Neural cell (in vitro differentiated cells): ENCODE results near the gene PVALB. TPM values are rescaled to one million over a fixed set of nuclear protein-coding genes. Genes with fewer than 3 reads are reported as not detected.
"Not testable (repeated sequence)": the region's sequence is repeated elsewhere in the genome, so short reads cannot be mapped to it uniquely, and the experiment has no call there.

Experiments used
- H2AFZ ChIP-seq: fragments of 200-600, 300-800 bp; sonication (generic), shearing (Covaris generic); 2 replicates; pipeline ENCODE4 v1.6.0; 2014; ENCODE audit warnings: low read depth, mild to moderate bottlenecking, antibody characterized with exemption, low read length, moderate library complexity
- H3F3A ChIP-seq: fragments of 200-600 bp; shearing (Covaris generic); 2 replicates; pipeline ENCODE4 v1.6.1; 2016; ENCODE audit warnings: mild to moderate bottlenecking, moderate library complexity, mixed read lengths, antibody characterized with exemption, low read length; ENCODE audit not compliant: insufficient read depth, poor library complexity, severe bottlenecking
- H3K27ac ChIP-seq: fragments of 200-600, 300-800 bp; sonication (generic), shearing (Covaris generic); 2 replicates; pipeline ENCODE4 v1.5.1; 2014; ENCODE audit warnings: mild to moderate bottlenecking, low read length, moderate library complexity
- H3K27me3 ChIP-seq: fragments of 300-800, 200-600 bp; sonication (generic), shearing (Covaris generic); 2 replicates; pipeline ENCODE4 v1.6.0; 2014; ENCODE audit warnings: mild to moderate bottlenecking, low read depth, low read length, moderate library complexity; ENCODE audit not compliant: insufficient read depth
- H3K36me3 ChIP-seq: fragments of 300-800, 200-600 bp; sonication (generic), shearing (Covaris generic); 2 replicates; pipeline ENCODE4 v1.5.1; 2014; ENCODE audit warnings: mild to moderate bottlenecking, antibody characterized with exemption, low read length, moderate library complexity; ENCODE audit not compliant: insufficient read depth
- H3K4me2 ChIP-seq: fragments of 300-800, 200-600 bp; sonication (generic), shearing (Covaris generic); 2 replicates; pipeline ENCODE4 v1.6.0; 2014; ENCODE audit warnings: mild to moderate bottlenecking, low read length
- H3K4me3 ChIP-seq: fragments of 300-800, 200-600 bp; sonication (generic), shearing (Covaris generic); 2 replicates; pipeline ENCODE4 v1.5.1; 2014; ENCODE audit warnings: mild to moderate bottlenecking, low read length, moderate library complexity
- H3K79me2 ChIP-seq: fragments of 200-600 bp; shearing (Covaris generic); replicated peaks from 2 replicates; pipeline ENCODE4 v1.6.0; 2014; ENCODE audit warnings: mild to moderate bottlenecking, low read length, moderate library complexity; ENCODE audit not compliant: insufficient read depth
- H3K9ac ChIP-seq: fragments of 300-800, 200-600 bp; sonication (generic), shearing (Covaris generic); 2 replicates; pipeline ENCODE4 v1.6.1; 2016; ENCODE audit warnings: mild to moderate bottlenecking, low read length, mixed read lengths
- H3K9me2 ChIP-seq: fragments of 200-600 bp; shearing (Covaris generic); 2 replicates; pipeline ENCODE4 v1.6.1; 2016; ENCODE audit warnings: mild to moderate bottlenecking, low read length, mixed read lengths; ENCODE audit not compliant: insufficient read depth
- H3K9me3 ChIP-seq: fragments of 200-600, 300-800 bp; sonication (generic), shearing (Covaris generic); 2 replicates; pipeline ENCODE4 v1.6.1; 2016; ENCODE audit warnings: mild to moderate bottlenecking, mixed run types, low read length, moderate library complexity, mixed read lengths
- H4K20me1 ChIP-seq: fragments of 200-600 bp; shearing (Covaris generic); 2 replicates; pipeline ENCODE4 v1.6.1; 2016; ENCODE audit warnings: mild to moderate bottlenecking, mixed run types; ENCODE audit not compliant: insufficient read depth
- EP300 ChIP-seq: fragments of 450-650 bp; conservative IDR thresholded peaks from 2 replicates; pipeline ENCODE4 v1.6.1; 2014; ENCODE audit warnings: antibody characterized with exemption, mild to moderate bottlenecking, moderate library complexity; ENCODE audit not compliant: poor library complexity, severe bottlenecking
- EZH2 ChIP-seq: fragments of 200-600, 300-800 bp; shearing (Covaris generic), sonication (generic); IDR thresholded peaks from 2 replicates; pipeline ENCODE4 v1.6.1; 2014; ENCODE audit warnings: antibody characterized with exemption, low read length, borderline replicate concordance, mild to moderate bottlenecking; ENCODE audit not compliant: insufficient read depth, poor library complexity, severe bottlenecking
- MXI1 ChIP-seq: fragments of 450-650 bp; conservative IDR thresholded peaks from 2 replicates; pipeline ENCODE4 v1.6.1; 2014; ENCODE audit warnings: antibody characterized with exemption, mild to moderate bottlenecking; ENCODE audit not compliant: poor library complexity, severe bottlenecking
- POLR2AphosphoS5 ChIP-seq: IDR thresholded peaks from 2 replicates; pipeline ENCODE4 v1.6.1; 2012
- RAD21 ChIP-seq: fragments of 450-650 bp; conservative IDR thresholded peaks from 2 replicates; pipeline ENCODE4 v1.6.1; 2014; ENCODE audit warnings: antibody characterized with exemption, mild to moderate bottlenecking, moderate library complexity
- SMC3 ChIP-seq: fragments of 450-650 bp; conservative IDR thresholded peaks from 2 replicates; pipeline ENCODE4 v1.6.1; 2014; ENCODE audit warnings: antibody characterized with exemption, mild to moderate bottlenecking, moderate library complexity; ENCODE audit not compliant: poor library complexity
- polyA plus RNA-seq: library from polyadenylated mRNA; depleted of rRNA; stranded (reverse); fragments of >200 nt; gene quantifications from 2 replicates; pipeline ENCODE4 v1.2.3, GENCODE V29; 2014
- TF ChIP-seq, protein P1 (sequence below): IDR thresholded peaks from 2 replicates; pipeline ENCODE4 v1.6.1; 2012; ENCODE audit warnings: borderline replicate concordance
- TF ChIP-seq, protein P2 (sequence below): fragments of 450-650 bp; IDR thresholded peaks from 2 replicates; pipeline ENCODE4 v1.5.1; 2014; ENCODE audit warnings: antibody characterized with exemption, mild to moderate bottlenecking, moderate library complexity; ENCODE audit not compliant: poor library complexity, severe bottlenecking

Gene PVALB
- polyA plus RNA-seq, 1 donor from 2014 or later: not detected

DNA sequence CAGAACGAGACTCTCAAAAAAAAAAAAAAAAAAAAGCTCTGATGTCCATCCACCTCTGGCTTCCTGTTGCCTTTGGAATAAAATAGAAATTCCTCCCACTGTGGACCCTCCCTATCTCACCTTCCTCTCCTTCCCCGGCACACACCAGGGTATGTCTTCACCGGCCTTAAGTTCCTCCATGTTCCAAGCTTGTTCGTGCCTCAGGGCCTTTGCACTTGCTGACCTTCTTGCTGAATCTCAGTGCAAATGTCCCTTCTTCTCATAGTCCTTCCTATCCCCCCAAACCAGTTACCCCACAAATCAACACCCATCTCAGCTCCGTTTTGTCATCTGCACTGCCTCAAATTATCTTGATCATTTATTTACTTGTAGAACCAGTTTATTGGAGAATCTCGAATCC is 61.5 kb downstream of the PVALB start:
- H3K27me3 ChIP-seq: no peaks in the 10 kb centered on the region
- no peak overlapping the region for H3K9ac ChIP-seq
- H4K20me1 ChIP-seq: no peaks in the 10 kb centered on the region
- no peaks in the 10 kb centered on the region for H3K9me2 ChIP-seq
- H3K9me3 ChIP-seq: no peaks in the 10 kb centered on the region
- H3K4me3 ChIP-seq: no peak overlapping the region
- no peaks in the 10 kb centered on the region for H3K79me2 ChIP-seq
- H2AFZ ChIP-seq: no peak overlapping the region
- H3F3A ChIP-seq: no peaks in the 10 kb centered on the region
- no peak for TF ChIP-seq RAD21
- TF ChIP-seq, protein P1, sequence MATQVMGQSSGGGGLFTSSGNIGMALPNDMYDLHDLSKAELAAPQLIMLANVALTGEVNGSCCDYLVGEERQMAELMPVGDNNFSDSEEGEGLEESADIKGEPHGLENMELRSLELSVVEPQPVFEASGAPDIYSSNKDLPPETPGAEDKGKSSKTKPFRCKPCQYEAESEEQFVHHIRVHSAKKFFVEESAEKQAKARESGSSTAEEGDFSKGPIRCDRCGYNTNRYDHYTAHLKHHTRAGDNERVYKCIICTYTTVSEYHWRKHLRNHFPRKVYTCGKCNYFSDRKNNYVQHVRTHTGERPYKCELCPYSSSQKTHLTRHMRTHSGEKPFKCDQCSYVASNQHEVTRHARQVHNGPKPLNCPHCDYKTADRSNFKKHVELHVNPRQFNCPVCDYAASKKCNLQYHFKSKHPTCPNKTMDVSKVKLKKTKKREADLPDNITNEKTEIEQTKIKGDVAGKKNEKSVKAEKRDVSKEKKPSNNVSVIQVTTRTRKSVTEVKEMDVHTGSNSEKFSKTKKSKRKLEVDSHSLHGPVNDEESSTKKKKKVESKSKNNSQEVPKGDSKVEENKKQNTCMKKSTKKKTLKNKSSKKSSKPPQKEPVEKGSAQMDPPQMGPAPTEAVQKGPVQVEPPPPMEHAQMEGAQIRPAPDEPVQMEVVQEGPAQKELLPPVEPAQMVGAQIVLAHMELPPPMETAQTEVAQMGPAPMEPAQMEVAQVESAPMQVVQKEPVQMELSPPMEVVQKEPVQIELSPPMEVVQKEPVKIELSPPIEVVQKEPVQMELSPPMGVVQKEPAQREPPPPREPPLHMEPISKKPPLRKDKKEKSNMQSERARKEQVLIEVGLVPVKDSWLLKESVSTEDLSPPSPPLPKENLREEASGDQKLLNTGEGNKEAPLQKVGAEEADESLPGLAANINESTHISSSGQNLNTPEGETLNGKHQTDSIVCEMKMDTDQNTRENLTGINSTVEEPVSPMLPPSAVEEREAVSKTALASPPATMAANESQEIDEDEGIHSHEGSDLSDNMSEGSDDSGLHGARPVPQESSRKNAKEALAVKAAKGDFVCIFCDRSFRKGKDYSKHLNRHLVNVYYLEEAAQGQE: no peak
- no peak for TF ChIP-seq EP300
- no peak for TF ChIP-seq POLR2AphosphoS5
- TF ChIP-seq, protein P2, sequence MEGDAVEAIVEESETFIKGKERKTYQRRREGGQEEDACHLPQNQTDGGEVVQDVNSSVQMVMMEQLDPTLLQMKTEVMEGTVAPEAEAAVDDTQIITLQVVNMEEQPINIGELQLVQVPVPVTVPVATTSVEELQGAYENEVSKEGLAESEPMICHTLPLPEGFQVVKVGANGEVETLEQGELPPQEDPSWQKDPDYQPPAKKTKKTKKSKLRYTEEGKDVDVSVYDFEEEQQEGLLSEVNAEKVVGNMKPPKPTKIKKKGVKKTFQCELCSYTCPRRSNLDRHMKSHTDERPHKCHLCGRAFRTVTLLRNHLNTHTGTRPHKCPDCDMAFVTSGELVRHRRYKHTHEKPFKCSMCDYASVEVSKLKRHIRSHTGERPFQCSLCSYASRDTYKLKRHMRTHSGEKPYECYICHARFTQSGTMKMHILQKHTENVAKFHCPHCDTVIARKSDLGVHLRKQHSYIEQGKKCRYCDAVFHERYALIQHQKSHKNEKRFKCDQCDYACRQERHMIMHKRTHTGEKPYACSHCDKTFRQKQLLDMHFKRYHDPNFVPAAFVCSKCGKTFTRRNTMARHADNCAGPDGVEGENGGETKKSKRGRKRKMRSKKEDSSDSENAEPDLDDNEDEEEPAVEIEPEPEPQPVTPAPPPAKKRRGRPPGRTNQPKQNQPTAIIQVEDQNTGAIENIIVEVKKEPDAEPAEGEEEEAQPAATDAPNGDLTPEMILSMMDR: no peak
- no peak for TF ChIP-seq MXI1
- TF ChIP-seq EZH2: no peak
- no peak for TF ChIP-seq SMC3
- H3K4me2 ChIP-seq: no peak overlapping the region
- no peak overlapping the region for H3K27ac ChIP-seq
- H3K36me3 ChIP-seq: no peaks in the 10 kb centered on the region

DNA sequence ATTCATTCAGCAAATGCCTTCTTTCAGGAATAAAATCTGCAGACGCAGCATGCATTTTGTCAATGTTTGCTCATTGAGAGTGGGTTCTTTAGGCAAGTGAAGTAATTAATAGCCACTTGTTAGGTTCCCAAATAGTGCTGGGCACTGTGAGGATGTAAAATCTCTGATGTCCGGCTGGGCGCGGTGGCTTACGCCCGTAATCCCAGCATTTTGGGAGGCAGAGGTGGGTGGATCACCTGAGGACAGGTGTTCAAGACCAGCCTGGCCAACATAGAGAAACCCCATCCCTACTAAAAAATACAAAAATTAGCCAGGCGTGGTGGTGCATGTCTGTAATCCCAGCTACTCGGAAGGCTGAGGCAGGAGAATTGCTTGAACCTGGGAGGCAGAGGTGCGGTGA is 62.0 kb downstream of the PVALB start:
- H2AFZ ChIP-seq, H4K20me1 ChIP-seq, H3K9me2 ChIP-seq, H3K79me2 ChIP-seq, H3K4me2 ChIP-seq, H3K9ac ChIP-seq, H3K27me3 ChIP-seq, H3K27ac ChIP-seq, H3K9me3 ChIP-seq, H3K36me3 ChIP-seq, H3F3A ChIP-seq, H3K4me3 ChIP-seq: not testable (repeated sequence)

DNA sequence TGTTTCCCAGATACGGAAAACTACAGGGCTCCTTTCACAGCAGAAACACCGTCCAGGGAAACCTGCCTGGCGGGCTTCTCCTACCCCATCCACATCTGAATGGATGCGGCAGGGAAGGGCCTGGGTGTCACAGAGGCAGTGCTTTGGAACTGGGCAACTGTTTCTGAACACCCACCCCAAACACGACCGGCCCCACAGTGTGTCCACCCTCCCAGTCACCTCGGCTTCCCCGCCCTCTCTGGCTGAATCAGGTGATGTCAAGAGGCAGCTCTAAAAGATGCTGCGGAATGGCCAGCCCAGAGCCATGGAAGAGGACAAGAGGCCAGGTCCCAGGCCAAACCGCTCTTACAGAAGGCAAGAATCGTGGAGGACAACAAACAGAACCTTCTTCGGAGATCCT is 62.9 kb downstream of the PVALB start:
- TF ChIP-seq RAD21 (no peak), SMC3 (no peak), EP300 (no peak)
- TF ChIP-seq, protein P2: no peak
- no peaks in the 10 kb centered on the region for H3K9me2 ChIP-seq
- no peaks in the 10 kb centered on the region for H3K9me3 ChIP-seq
- H3K4me3 ChIP-seq: no peak overlapping the region
- no peaks in the 10 kb centered on the region for H3F3A ChIP-seq
- no peaks in the 10 kb centered on the region for H3K36me3 ChIP-seq
- H3K9ac ChIP-seq: no peak overlapping the region
- H3K4me2 ChIP-seq: no peak overlapping the region
- no peaks in the 10 kb centered on the region for H3K79me2 ChIP-seq
- H3K27ac ChIP-seq: no peak overlapping the region
- H4K20me1 ChIP-seq: no peaks in the 10 kb centered on the region
- no peaks in the 10 kb centered on the region for H3K27me3 ChIP-seq
- no peak overlapping the region for H2AFZ ChIP-seq
